ENCODE data around the gene TNFRSF19. TPM values are rescaled to one million over a fixed set of nuclear protein-coding genes. Genes with fewer than 3 reads are reported as not detected.

The TNFRSF19 gene
- total and polyA plus RNA-seq, 8 donors = 1.2 to 14.0 (median 2.7) TPM; not detected in 1

DNA sequence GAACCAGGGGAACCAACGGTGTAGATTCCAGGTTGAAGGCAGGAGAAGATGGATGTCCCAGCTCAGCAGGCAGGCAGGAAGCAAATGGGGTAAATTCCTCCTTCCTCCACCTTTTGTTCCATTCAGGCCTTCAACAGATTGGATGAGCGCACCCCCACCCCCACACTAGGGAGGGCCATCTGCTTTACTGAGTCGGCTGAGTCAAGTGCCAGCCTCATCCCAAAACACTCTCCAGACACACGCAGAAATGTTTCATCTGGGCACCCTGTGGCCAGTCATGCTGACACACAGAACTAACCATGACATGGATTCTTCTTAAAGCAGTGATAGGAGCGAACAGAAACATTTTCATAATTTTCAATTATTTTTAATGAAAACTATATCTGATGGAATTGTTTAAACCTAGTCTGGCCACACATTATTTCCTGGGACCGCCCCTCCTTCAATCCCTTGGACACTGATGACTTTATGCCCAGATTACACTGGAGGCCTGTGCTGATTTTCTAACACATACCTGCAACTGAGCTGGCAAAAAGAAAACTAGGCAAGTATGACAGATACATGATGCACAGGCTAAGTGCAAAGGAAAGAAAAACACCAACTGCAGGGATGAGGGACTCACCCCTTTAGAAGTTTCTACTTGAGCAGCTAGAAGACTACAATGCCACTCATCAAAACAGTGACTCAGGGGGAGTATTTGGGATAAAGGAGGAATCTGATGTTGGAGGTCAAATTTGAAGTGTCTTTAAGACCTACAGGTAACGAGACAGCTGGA is 154.2 kb downstream of the TNFRSF19 start:
- Histone ChIP-seq H3K9me3 (no peaks in the 10 kb centered on the region), H3K4me3 (no peak overlapping the region), H3K27me3 (no peaks in the 10 kb centered on the region), H3K4me1 (no peaks in the 10 kb centered on the region), H3K36me3 (peaks cover 0 to 14% (median 12%) of the 10 kb centered on the region in 4 donors), H3K27ac (peak overlapping the region in 2 of 5 donors; percentile 39 to 44)
- 80 to 89% (median 87%) methylated on average over 7 of the region's 7 CpGs for WGBS, 5 donors
- no peak for TF ChIP-seq EP300 (IDR thresholded peaks at IDR 0.05)
- TF ChIP-seq, protein P1, sequence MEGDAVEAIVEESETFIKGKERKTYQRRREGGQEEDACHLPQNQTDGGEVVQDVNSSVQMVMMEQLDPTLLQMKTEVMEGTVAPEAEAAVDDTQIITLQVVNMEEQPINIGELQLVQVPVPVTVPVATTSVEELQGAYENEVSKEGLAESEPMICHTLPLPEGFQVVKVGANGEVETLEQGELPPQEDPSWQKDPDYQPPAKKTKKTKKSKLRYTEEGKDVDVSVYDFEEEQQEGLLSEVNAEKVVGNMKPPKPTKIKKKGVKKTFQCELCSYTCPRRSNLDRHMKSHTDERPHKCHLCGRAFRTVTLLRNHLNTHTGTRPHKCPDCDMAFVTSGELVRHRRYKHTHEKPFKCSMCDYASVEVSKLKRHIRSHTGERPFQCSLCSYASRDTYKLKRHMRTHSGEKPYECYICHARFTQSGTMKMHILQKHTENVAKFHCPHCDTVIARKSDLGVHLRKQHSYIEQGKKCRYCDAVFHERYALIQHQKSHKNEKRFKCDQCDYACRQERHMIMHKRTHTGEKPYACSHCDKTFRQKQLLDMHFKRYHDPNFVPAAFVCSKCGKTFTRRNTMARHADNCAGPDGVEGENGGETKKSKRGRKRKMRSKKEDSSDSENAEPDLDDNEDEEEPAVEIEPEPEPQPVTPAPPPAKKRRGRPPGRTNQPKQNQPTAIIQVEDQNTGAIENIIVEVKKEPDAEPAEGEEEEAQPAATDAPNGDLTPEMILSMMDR (IDR thresholded peaks at IDR 0.05) = no peak
- no peak for TF ChIP-seq POLR2AphosphoS5 (IDR thresholded peaks at IDR 0.05)
- TF ChIP-seq POLR2A (IDR thresholded peaks at IDR 0.05) = no peak
- peak in 1 of 2 donors; percentile 29 for DNase-seq
- intact Hi-C loops (cut with DNase I; ENCODE audit: low total_unique reads) = no loop called here

Other genes with a start within 250 kb of the TNFRSF19 start
- 10 to 100 TPM in 3 of 5 donors, 1 to 10 TPM in 2; 1.4 to 34.0 (median 11.2) TPM for gene SACS, start 136.7 kb upstream of the TNFRSF19 start, total RNA-seq
- gene SACS, start 136.7 kb upstream of the TNFRSF19 start, polyA plus RNA-seq = 1 to 10 TPM; 1.1 to 3.4 (median 1.5) TPM

All from stomach (tissue), 9 donors.